NB4 (cell line): ENCODE results near the gene L3MBTL3.

Source experiments
- DNase-seq: peaks from one replicate; pipeline ENCODE4 v3.0.0; 2010; ENCODE audit warnings: low read depth
- H3K4me3 ChIP-seq: one replicate; pipeline ENCODE4 v1.5.1; 2011; ENCODE audit warnings: mild to moderate bottlenecking, low read depth, low read length, moderate library complexity
- MAX ChIP-seq: IDR thresholded peaks from 2 replicates; pipeline ENCODE4 v1.6.1; 2011; ENCODE audit warnings: low read depth, low read length
- MYC ChIP-seq: IDR thresholded peaks from 2 replicates; pipeline ENCODE4 v1.6.1; 2011; ENCODE audit warnings: low read depth, low read length
- POLR2A ChIP-seq: IDR thresholded peaks from 2 replicates; pipeline ENCODE4 v1.6.1; 2011; ENCODE audit warnings: mild to moderate bottlenecking; ENCODE audit not compliant: insufficient read length; ENCODE audit errors: extremely low read depth
- TF ChIP-seq, protein P1 (sequence below): IDR thresholded peaks from one replicate; pipeline ENCODE4 v1.5.1; 2012; ENCODE audit warnings: low read depth, low read length

The L3MBTL3 gene

DNA sequence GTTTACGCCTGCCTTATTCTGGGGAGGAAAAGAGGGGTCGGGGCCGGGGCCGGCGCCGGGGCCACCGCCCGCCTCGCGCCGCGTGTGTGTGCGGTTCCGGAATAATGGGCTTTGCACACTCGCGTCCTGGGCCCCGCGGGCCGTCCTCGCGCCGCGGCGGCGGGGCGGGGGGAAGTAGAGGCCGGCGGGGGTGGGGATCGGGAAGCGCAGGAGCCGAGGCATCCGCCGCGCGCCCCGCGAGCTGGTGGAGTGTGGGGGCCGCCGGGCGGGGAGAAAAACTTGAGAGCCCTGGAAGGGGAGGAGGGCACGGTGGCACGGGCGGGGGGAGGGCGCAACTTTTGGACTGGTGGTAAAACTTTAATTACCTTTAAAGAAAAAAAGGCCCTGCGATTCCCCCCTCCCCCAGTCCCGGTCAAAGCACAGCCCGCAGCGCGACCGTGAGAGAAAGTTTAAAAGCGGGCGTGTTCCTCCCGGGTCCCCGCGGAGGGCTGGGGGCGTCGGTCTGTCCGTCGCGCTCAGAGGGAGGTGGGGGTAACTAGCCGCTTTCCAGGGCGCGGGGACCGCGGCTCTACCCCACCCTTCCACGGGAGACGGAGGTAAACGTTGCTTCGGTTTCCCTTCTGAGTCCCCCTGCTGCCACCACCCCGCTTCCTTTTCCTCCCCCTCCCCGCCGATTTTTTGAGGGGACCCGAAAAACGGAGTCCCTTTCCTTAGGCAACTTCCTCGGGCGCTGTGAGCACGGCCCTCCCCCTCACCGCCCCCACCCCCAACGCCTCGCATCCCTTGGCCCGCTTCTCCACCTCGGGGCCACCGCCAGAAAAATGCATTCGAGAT, 1.9 kb downstream of the L3MBTL3 start:
- peak overlapping the region; percentile 51 for H3K4me3 ChIP-seq
- no peak for TF ChIP-seq MAX
- no peak for TF ChIP-seq POLR2A
- TF ChIP-seq, protein P1, sequence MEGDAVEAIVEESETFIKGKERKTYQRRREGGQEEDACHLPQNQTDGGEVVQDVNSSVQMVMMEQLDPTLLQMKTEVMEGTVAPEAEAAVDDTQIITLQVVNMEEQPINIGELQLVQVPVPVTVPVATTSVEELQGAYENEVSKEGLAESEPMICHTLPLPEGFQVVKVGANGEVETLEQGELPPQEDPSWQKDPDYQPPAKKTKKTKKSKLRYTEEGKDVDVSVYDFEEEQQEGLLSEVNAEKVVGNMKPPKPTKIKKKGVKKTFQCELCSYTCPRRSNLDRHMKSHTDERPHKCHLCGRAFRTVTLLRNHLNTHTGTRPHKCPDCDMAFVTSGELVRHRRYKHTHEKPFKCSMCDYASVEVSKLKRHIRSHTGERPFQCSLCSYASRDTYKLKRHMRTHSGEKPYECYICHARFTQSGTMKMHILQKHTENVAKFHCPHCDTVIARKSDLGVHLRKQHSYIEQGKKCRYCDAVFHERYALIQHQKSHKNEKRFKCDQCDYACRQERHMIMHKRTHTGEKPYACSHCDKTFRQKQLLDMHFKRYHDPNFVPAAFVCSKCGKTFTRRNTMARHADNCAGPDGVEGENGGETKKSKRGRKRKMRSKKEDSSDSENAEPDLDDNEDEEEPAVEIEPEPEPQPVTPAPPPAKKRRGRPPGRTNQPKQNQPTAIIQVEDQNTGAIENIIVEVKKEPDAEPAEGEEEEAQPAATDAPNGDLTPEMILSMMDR: no peak
- TF ChIP-seq MYC: no peak
- peak; percentile 42 for DNase-seq

DNA sequence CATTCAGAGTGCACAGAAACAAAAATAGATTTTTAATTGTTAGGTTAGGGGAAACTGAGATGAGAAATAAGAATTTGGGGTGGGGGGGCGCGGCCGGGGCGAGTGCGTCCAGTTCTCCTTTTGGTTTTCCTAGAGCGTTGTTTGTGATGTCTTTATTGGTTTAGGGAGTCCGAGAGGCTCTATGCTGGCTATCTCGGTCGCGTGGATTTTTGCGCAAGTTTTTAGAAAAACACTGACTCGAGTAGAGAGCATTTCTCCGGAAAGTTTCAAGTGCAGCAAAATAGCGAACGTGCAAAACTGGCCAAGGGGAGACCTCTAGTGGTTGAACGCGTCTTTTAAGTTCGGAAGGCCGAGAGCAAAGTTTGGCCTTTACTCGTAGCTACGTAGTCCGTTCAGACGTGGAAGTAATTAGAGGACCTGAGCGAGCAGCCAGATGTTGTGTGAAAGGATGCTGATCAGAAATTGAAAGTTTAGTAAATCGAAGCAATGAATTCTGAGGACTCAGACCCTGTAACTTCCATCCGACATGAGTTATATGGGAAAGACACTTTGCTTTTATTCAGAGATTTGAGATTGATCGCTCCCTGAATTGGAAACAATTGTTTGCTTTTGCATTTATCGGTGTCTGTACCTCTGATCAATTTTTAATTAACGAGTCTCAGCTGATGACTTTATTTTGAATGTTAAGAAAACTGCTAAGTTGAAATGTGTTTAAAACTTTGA, 2.7 kb downstream of the L3MBTL3 start:
- no peak for TF ChIP-seq MAX
- TF ChIP-seq, protein P1: peak; percentile 89
- TF ChIP-seq POLR2A: no peak
- TF ChIP-seq MYC: 0 out of 2 replicates have a peak, but pooled peaks have one; percentile 36
- DNase-seq: peak; percentile 88
- peak overlapping the region; percentile 51 for H3K4me3 ChIP-seq

- TF ChIP-seq POLR2A (no peak), MAX (no peak), MYC (no peak)
- TF ChIP-seq, protein P1: no peak
- no peak overlapping the region for H3K4me3 ChIP-seq
- DNase-seq: no peak
Observed at GRCh38 chr6:130026859-130027258, 8.5 kb downstream of the L3MBTL3 start.

DNA sequence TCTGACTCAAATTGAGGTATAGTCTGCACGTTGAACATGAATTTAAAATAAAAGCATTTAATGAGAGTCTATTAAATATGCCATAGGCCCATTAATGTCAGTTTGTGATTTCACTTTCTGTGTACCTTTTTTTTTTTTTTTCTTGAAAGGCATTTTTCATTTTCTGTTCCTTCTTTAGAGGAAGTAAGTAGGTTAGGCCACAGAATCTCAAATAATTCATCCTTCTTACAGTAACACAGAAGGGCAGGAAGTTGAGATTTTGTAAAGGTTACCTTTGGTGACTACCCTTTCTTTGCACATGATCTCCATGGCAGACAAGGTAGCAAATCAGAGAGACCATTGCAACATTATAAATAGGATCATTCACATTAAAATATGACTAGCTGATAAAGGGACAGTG, 9.6 kb downstream of the L3MBTL3 start:
- DNase-seq: no peak
- no peak overlapping the region for H3K4me3 ChIP-seq
- TF ChIP-seq, protein P1: no peak
- TF ChIP-seq MYC (no peak), POLR2A (no peak), MAX (no peak)

DNA sequence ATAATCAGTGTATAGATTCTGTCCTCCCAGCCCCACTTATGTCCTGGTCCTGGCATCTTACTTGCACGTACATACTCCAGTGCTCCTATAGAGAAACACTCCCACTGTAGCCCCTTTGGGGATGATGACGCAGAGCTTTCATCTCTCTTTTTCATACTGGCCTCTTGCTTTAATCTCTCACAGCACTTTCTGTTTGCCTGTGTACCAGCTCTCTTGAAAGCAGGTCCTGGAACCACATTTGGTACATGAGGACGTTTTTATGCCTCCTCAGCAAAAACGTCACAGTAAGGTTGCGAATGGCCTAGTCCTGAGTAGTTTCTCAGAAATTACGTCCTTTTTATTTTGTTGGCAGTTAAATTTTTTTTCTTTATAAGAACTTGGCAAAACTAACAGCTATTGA, 10.8 kb downstream of the L3MBTL3 start:
- DNase-seq: no peak

More for the DNA sequence above, 10.8 kb downstream of the L3MBTL3 start:
- TF ChIP-seq, protein P1: no peak
- TF ChIP-seq POLR2A (no peak), MAX (no peak), MYC (no peak)
- H3K4me3 ChIP-seq: no peak overlapping the region
